Activated CD4-positive, alpha-beta memory T cell treated with anti-CD3 and anti-CD28 coated beads for 36 hours (primary cell): ENCODE measurements around the gene TPM2. TPM values are rescaled to one million over a fixed set of nuclear protein-coding genes. Genes with fewer than 3 reads are reported as not detected.

Experiments used
- CTCF ChIA-PET: fragments of 350-600 bp; sonication (Branson Sonifier 250); formaldehyde crosslinking; loops from one replicate; lab custom pipeline; 2021; ENCODE audit warnings: antibody characterized with exemption, inconsistent platforms; lab: Charles Lee
- POLR2A ChIA-PET: fragments of 350-600 bp; sonication (Branson Sonifier 250); formaldehyde crosslinking; loops from one replicate; lab custom pipeline; 2021; ENCODE audit warnings: antibody characterized with exemption; lab: Charles Lee
- DNase-seq: peaks from one replicate; pipeline ENCODE4 v3.0.0-alpha.2; 2020
- H3K27ac Mint-ChIP-seq: one replicate; pipeline ENCODE4 v1.8.0; 2021; ENCODE audit warnings: mixed read lengths
- H3K27me3 Mint-ChIP-seq: one replicate; pipeline ENCODE4 v1.8.0; 2021; ENCODE audit warnings: mixed read lengths
- H3K36me3 Mint-ChIP-seq: one replicate; pipeline ENCODE4 v1.8.0; 2021; ENCODE audit warnings: mixed read lengths
- H3K4me1 Mint-ChIP-seq: one replicate; pipeline ENCODE4 v1.8.0; 2021; ENCODE audit warnings: low read depth, mixed read lengths
- H3K4me3 Mint-ChIP-seq: one replicate; pipeline ENCODE4 v1.8.0; 2021; ENCODE audit warnings: mild to moderate bottlenecking, mixed read lengths
- H3K9me3 Mint-ChIP-seq: one replicate; pipeline ENCODE4 v1.8.0; 2021; ENCODE audit warnings: mixed read lengths
- intact Hi-C: fragments of 100-400 bp; cut with micrococcal nuclease; formaldehyde crosslinking; loops from one replicate; pipeline ENCODE4 v1.15.1; 2023
- total RNA-seq, 2 experiments: library from RNA; stranded (reverse); gene quantifications; one replicate each; pipeline ENCODE4 v1.2.3, GENCODE V29; 2021

The TPM2 gene
- total RNA-seq, 2 experiments from 2014 or later, result 3.9 to 5.3 TPM

DNA sequence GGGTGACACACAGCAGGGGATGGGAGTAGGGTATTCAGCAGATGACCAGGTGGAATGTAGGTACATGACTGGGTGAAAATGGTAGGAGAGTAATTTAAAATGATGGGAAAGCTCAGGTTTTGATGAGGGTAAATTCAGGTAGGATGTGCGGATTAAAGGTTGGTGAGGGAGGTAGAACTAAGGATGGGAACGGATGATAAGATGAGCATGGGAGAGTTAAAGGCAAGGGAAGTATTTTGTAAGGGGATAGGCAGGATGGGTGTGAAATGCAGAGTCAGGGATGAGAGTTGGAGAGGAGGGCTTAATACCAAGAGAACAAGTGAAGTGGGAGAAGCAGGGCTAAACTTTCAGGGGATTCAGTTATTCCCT lies 40.7 kb upstream of the TPM2 start:
- H3K9me3 Mint-ChIP-seq, result no peaks in the 10 kb centered on the region
- no peak overlapping the region for H3K4me3 Mint-ChIP-seq
- intact Hi-C loops, result loop anchor here (5.0 to 10.0 kb wide), 2 partner anchors 618 to 656 kb away; partner anchors contain the start of genes FANCG and VCP

GRCh38 chr9:35729700-35730485 lies 40.2 kb upstream of the TPM2 start:
- no peak overlapping the region for H3K4me3 Mint-ChIP-seq
- intact Hi-C loops, result loop anchor here (2.0 to 10.0 kb wide), 3 partner anchors 41 to 655 kb away; partner anchors contain the start of genes FANCG, TPM2 and VCP
- DNase-seq, result peak; percentile 59
- no peak overlapping the region for H3K27ac Mint-ChIP-seq
- no peaks in the 10 kb centered on the region for H3K9me3 Mint-ChIP-seq
- peaks cover 22% of the 10 kb centered on the region for H3K4me1 Mint-ChIP-seq
- peaks cover 10% of the 10 kb centered on the region for H3K36me3 Mint-ChIP-seq
- no peaks in the 10 kb centered on the region for H3K27me3 Mint-ChIP-seq
- ChIA-PET CTCF (interaction anchor here (1.0 to 9.6 kb wide), 14 partner anchors 18 to 625 kb away, joined by 3 to 101 read pairs (median 5); partner anchors contain the start of genes ARHGEF39, CCDC107, GBA2 and RGP1), POLR2A (interaction anchor here (1.0 to 3.7 kb wide), 8 partner anchors 33 to 113 kb away, joined by 3 to 20 read pairs (median 6); partner anchors contain the start of genes ARHGEF39, CCDC107, HINT2 and RMRP)

More for the DNA sequence above, 40.7 kb upstream of the TPM2 start:
- no peak overlapping the region for H3K27ac Mint-ChIP-seq
- H3K4me1 Mint-ChIP-seq, result peaks cover 22% of the 10 kb centered on the region
- no peaks in the 10 kb centered on the region for H3K27me3 Mint-ChIP-seq
- CTCF ChIA-PET, result interaction anchor here (1.3 to 9.6 kb wide), 10 partner anchors 17 to 249 kb away, joined by 4 to 101 read pairs (median 9); partner anchors contain the start of genes ARHGEF39, CCDC107, GBA2 and RGP1
- POLR2A ChIA-PET, result interaction anchor here (1.0 to 3.7 kb wide), 7 partner anchors 18 to 114 kb away, joined by 3 to 20 read pairs (median 6); partner anchors contain the start of genes ARHGEF39, CCDC107, GBA2 and RGP1
- H3K36me3 Mint-ChIP-seq, result peaks cover 13% of the 10 kb centered on the region
- DNase-seq, result no peak

DNA sequence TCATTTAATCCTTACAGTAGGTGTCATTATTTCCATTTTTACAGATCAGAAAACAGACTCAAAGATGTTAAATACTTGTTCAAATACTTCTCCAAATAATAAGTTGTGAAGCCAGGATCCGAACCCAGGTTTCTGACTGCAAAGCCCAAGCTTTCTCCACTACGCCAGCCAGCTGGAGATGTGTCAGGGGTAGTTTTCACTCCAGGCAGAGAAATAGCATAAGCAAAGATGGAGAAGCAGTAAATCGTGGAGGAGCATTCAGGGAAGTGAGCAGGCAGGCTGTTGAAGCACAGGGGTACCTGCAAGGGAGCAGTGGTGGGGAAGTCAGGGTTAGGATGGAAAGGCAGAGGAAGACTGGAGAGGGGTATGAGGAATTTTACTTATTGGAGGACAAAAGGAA lies 39.4 kb upstream of the TPM2 start:
- H3K36me3 Mint-ChIP-seq, result peaks cover 13% of the 10 kb centered on the region
- ChIA-PET CTCF (interaction anchor here (0.8 to 9.6 kb wide), 13 partner anchors 18 to 624 kb away, joined by 3 to 101 read pairs (median 5); partner anchors contain the start of genes ARHGEF39, CCDC107, GBA2 and RGP1), POLR2A (interaction anchor here (1.0 to 2.4 kb wide), 3 partner anchors 65 to 85 kb away, joined by 3 to 17 read pairs (median 4); partner anchors contain the start of genes ARHGEF39 and HINT2)
- H3K4me1 Mint-ChIP-seq, result peaks cover 18% of the 10 kb centered on the region
- no peaks in the 10 kb centered on the region for H3K27me3 Mint-ChIP-seq
- H3K27ac Mint-ChIP-seq, result no peak overlapping the region
- H3K9me3 Mint-ChIP-seq, result no peaks in the 10 kb centered on the region
- no peak overlapping the region for H3K4me3 Mint-ChIP-seq
- intact Hi-C loops, result loop anchor here (2.0 kb wide), 1 partner anchor 40 kb away; the partner anchor contains the start of gene TPM2
- DNase-seq, result no peak

DNA sequence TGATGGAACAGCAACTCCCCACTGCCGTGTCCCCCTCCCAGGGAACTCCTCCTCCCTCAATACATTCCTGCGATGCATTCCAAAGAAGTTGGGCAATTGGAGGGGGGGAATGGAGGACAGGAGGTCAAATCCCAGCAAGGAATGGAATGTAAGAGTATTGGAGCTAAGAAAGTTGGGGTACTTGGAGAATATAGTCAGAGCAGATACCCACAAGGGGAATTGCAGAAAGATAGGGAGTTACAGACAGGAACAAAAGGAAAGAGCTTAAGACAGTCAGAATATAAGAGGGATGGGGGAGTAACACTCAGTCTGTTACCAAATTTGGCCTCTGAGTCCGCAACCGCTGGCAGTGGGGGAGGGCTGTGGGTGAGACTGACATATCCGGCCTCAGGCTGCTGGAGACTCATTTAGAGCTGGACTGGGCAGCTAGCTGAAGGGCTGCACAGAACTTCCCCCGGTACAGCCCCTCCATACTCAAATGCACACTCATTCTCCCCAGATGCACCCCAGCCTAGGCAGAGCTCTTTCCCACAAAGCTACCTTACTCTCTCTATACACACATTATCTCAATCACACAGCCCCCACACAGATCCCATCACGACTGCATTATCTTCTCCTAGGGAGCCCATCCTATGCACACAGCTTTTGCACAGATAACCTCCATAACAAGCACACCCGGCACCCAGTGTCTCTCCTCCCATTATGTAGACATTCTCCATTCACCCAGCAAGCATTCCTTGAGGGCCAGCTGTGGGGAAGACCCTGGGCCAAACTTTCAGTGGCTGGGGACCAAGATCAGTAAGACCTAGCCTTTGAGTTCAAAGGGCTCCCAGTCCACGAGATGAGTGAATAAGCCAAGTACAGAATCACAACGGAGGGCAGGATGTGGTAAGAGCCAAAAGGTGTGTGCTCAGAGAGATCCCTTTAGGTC lies 38.6 kb upstream of the TPM2 start:
- Mint-ChIP-seq H3K27me3 (no peaks in the 10 kb centered on the region), H3K27ac (no peak overlapping the region), H3K9me3 (no peaks in the 10 kb centered on the region), H3K4me3 (no peak overlapping the region), H3K36me3 (peaks cover 15% of the 10 kb centered on the region), H3K4me1 (peaks cover 11% of the 10 kb centered on the region)
- POLR2A ChIA-PET, result interaction anchor here (0.8 to 2.4 kb wide), 8 partner anchors 13 to 82 kb away, joined by 3 to 17 read pairs (median 4); partner anchors contain the start of genes ARHGEF39, CCDC107, GBA2 and RGP1
- CTCF ChIA-PET, result interaction anchor here (0.6 to 9.6 kb wide), 21 partner anchors 8 to 954 kb away, joined by 3 to 101 read pairs (median 5); partner anchors contain the start of genes ARHGEF39, CCDC107, GBA2 and RGP1
- intact Hi-C loops, result loop anchor here (2.0 kb wide), 1 partner anchor 40 kb away; the partner anchor contains the start of gene TPM2
- DNase-seq, result peak; percentile 80

DNA sequence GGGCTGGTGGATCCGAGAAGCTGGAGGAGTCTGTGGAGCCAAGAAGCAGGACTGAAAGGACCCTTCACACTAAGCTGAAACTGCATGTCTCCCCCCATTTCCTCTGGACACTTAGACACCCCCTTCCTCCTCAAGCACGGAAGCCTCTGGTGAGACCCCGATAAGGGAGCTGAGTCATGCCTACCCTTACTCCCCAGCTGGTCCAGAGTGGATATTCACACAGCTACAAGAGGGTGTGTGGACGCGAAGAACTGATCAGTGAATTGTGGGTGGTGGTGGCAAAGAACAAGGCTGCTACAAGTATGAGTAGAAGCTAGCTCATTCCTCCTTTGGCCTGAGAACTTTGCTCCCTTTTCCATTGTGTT lies 37.9 kb upstream of the TPM2 start:
- POLR2A ChIA-PET, result interaction anchor here (0.8 to 2.4 kb wide), 7 partner anchors 12 to 81 kb away, joined by 3 to 17 read pairs (median 5); partner anchors contain the start of genes CCDC107, GBA2 and RGP1
- Mint-ChIP-seq H3K9me3 (no peaks in the 10 kb centered on the region), H3K36me3 (peaks cover 15% of the 10 kb centered on the region)

DNA sequence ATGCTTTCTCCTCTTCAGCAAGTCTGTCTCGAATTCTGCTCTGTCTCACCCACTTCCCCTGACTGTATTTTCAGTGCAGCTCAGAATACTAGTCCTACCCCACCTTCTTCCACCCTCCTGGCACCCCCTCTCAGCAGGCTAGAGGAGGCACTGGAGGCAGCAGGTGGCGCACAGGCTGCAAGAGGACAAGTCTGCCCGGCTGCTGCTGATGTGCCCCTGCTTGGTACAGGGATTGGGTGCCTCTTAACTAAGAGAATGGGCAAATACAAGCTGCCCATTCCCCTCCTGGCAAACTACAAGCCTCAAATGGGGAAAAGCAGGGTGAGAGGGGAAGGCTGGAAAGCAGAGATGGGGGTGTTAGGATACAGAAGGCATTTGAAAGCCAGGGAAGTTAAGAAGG lies 37.2 kb upstream of the TPM2 start:
- no peaks in the 10 kb centered on the region for H3K27me3 Mint-ChIP-seq
- peaks cover 20% of the 10 kb centered on the region for H3K36me3 Mint-ChIP-seq
- peak overlapping the region; percentile 2 for H3K27ac Mint-ChIP-seq
- DNase-seq, result peak; percentile 59
- H3K4me3 Mint-ChIP-seq, result no peak overlapping the region
- POLR2A ChIA-PET, result interaction anchor here (1.5 to 1.9 kb wide), 2 partner anchors 30 to 35 kb away, joined by 4 to 5 read pairs; no protein-coding TSS in a partner anchor
- intact Hi-C loops, result no loop called here
- H3K9me3 Mint-ChIP-seq, result no peaks in the 10 kb centered on the region
- CTCF ChIA-PET, result interaction anchor here (1.0 to 9.6 kb wide), 11 partner anchors 8 to 99 kb away, joined by 3 to 101 read pairs (median 8); partner anchors contain the start of genes ARHGEF39, CCDC107, GBA2 and RGP1
- peaks cover 8% of the 10 kb centered on the region for H3K4me1 Mint-ChIP-seq

More for the DNA sequence above, 37.9 kb upstream of the TPM2 start:
- CTCF ChIA-PET, result interaction anchor here (0.6 to 9.6 kb wide), 17 partner anchors 7 to 955 kb away, joined by 3 to 101 read pairs (median 5); partner anchors contain the start of genes ARHGEF39, CCDC107, GBA2 and RGP1
- H3K4me1 Mint-ChIP-seq, result peaks cover 8% of the 10 kb centered on the region
- no peak for DNase-seq
- no peak overlapping the region for H3K4me3 Mint-ChIP-seq
- intact Hi-C loops, result loop anchor here (2.0 kb wide), 1 partner anchor 39 kb away; the partner anchor contains the start of gene TPM2
- no peak overlapping the region for H3K27ac Mint-ChIP-seq
- no peaks in the 10 kb centered on the region for H3K27me3 Mint-ChIP-seq

DNA sequence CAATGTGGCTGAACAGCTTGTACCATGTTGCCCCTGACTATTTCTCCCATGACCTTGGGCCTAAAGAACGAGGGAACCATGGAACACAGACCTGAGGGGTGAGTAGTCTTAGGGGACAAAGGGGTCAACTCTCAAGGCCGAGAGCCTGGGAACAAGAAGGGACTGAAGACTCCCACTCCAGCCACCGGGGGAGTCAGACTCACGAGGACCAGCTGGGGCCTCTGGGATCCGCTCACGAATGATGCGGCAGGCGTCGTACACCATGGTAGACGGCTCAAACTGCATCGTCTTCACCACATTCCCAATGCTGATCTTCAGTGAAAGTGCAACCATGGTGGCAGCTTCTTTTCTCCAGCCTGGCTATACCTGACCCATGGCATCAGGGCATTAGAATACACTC lies 35.6 kb upstream of the TPM2 start:
- Mint-ChIP-seq H3K36me3 (peaks cover 27% of the 10 kb centered on the region), H3K27me3 (no peaks in the 10 kb centered on the region), H3K27ac (no peak overlapping the region), H3K9me3 (no peaks in the 10 kb centered on the region), H3K4me1 (no peaks in the 10 kb centered on the region), H3K4me3 (no peak overlapping the region)
- ChIA-PET POLR2A (no interaction called here), CTCF (interaction anchor here (0.9 to 9.6 kb wide), 2 partner anchors 29 to 65 kb away, joined by 5 to 82 read pairs; no protein-coding TSS in a partner anchor)
- intact Hi-C loops, result no loop called here
- no peak for DNase-seq

- Mint-ChIP-seq H3K27ac (no peak overlapping the region), H3K4me1 (no peaks in the 10 kb centered on the region), H3K36me3 (peaks cover 41% of the 10 kb centered on the region), H3K9me3 (no peaks in the 10 kb centered on the region), H3K27me3 (no peaks in the 10 kb centered on the region), H3K4me3 (no peak overlapping the region)
- no peak for DNase-seq
- intact Hi-C loops, result no loop called here
- ChIA-PET POLR2A (no interaction called here), CTCF (interaction anchor here (1.0 to 9.6 kb wide), 3 partner anchors 12 to 28 kb away, joined by 3 to 82 read pairs (median 15); no protein-coding TSS in a partner anchor)
These were observed 34.2 kb upstream of the TPM2 start for GRCh38 chr9:35723908-35724307.

GRCh38 chr9:35723426-35723825 lies 33.7 kb upstream of the TPM2 start:
- Mint-ChIP-seq H3K9me3 (no peaks in the 10 kb centered on the region), H3K4me3 (no peak overlapping the region), H3K27me3 (no peaks in the 10 kb centered on the region), H3K27ac (no peak overlapping the region), H3K4me1 (no peaks in the 10 kb centered on the region), H3K36me3 (peaks cover 42% of the 10 kb centered on the region)
- ChIA-PET POLR2A (no interaction called here), CTCF (interaction anchor here (1.0 to 3.8 kb wide), 3 partner anchors 11 to 27 kb away, joined by 3 to 15 read pairs (median 3); no protein-coding TSS in a partner anchor)
- no peak for DNase-seq
- intact Hi-C loops, result no loop called here

DNA sequence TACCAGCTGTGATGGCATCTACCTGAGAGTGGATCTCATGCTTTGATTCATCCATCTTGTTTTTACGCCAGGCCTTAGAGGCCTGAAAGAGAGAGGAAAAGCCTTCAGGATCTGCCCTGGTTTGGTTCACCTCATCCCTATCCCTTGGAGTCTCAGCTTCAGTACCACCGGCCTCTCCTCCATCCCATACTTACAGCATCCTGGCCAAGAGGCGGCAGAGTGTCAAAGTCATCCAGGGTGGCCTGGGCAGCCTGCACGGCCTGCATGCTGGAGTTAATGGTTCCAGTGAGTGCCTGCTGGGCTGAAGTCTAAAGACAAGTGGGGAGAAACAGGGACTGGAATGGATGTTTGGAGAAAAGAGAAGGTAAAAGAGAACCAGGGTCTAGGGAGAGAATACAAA lies 29.8 kb upstream of the TPM2 start:
- CTCF ChIA-PET, result interaction anchor here (0.8 to 1.5 kb wide), 2 partner anchors 8 to 23 kb away, joined by 3 read pairs; no protein-coding TSS in a partner anchor
- Mint-ChIP-seq H3K27ac (no peak overlapping the region), H3K4me3 (no peak overlapping the region)

More for the DNA sequence above, 29.8 kb upstream of the TPM2 start:
- no peaks in the 10 kb centered on the region for H3K27me3 Mint-ChIP-seq
- no peak for DNase-seq
- intact Hi-C loops, result no loop called here
- no peaks in the 10 kb centered on the region for H3K4me1 Mint-ChIP-seq
- H3K36me3 Mint-ChIP-seq, result peaks cover 63% of the 10 kb centered on the region
- H3K9me3 Mint-ChIP-seq, result no peaks in the 10 kb centered on the region
- POLR2A ChIA-PET, result no interaction called here
